Measurements from ENCODE around the gene CRACR2B. TPM values are rescaled to one million over a fixed set of nuclear protein-coding genes. Genes with fewer than 3 reads are reported as not detected.

Gene CRACR2B
- total RNA-seq, 1 donor from 2014 or later, result 34.3 TPM

DNA sequence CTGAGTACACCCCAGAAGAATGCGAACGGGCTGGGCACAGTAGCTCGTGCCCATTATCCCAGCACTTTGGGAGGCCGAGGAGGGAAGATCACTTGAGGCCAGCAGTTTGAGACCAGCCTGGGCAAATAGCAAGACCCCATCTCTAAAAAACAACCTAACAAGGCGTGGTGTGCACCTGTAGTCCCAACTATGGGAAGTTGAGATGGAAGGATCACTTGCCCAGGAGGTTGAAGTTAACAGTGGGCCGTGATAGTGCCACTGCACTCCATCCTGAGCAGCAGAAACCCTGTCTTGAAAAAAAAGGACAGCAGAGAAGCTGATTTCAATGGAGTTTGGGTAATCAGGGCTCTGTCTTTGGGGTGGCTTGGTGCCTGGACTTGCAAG is 14.7 kb upstream of the CRACR2B start:
- Histone ChIP-seq H3K36me3 (peaks cover 32% of the 10 kb centered on the region), H3K9me3 (no peaks in the 10 kb centered on the region), H3K4me1 (peaks cover 22% of the 10 kb centered on the region), H3K27ac (no peak overlapping the region), H3K4me3 (no peak overlapping the region), H3K27me3 (no peaks in the 10 kb centered on the region)
- TF ChIP-seq, protein P1, sequence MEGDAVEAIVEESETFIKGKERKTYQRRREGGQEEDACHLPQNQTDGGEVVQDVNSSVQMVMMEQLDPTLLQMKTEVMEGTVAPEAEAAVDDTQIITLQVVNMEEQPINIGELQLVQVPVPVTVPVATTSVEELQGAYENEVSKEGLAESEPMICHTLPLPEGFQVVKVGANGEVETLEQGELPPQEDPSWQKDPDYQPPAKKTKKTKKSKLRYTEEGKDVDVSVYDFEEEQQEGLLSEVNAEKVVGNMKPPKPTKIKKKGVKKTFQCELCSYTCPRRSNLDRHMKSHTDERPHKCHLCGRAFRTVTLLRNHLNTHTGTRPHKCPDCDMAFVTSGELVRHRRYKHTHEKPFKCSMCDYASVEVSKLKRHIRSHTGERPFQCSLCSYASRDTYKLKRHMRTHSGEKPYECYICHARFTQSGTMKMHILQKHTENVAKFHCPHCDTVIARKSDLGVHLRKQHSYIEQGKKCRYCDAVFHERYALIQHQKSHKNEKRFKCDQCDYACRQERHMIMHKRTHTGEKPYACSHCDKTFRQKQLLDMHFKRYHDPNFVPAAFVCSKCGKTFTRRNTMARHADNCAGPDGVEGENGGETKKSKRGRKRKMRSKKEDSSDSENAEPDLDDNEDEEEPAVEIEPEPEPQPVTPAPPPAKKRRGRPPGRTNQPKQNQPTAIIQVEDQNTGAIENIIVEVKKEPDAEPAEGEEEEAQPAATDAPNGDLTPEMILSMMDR (IDR thresholded peaks at IDR 0.05), result no peak
- DNase-seq (no peak), ATAC-seq (no peak)
- intact Hi-C loops (cut with DNase I), result no loop called here

- TF ChIP-seq, protein P1 (IDR thresholded peaks at IDR 0.05), result no peak
- intact Hi-C loops (cut with DNase I), result no loop called here
- H3K9me3 ChIP-seq, result no peaks in the 10 kb centered on the region
- peaks cover 32% of the 10 kb centered on the region for H3K36me3 ChIP-seq
- ATAC-seq (no peak), DNase-seq (no peak)
- no peaks in the 10 kb centered on the region for H3K27me3 ChIP-seq
- H3K4me3 ChIP-seq, result no peak overlapping the region
- H3K4me1 ChIP-seq, result peaks cover 17% of the 10 kb centered on the region
- H3K27ac ChIP-seq, result no peak overlapping the region
Observed at GRCh38 chr11:813456-814096, 14.1 kb upstream of the CRACR2B start.

GRCh38 chr11:815675-816432 is 11.9 kb upstream of the CRACR2B start:
- intact Hi-C loops (cut with DNase I), result no loop called here
- TF ChIP-seq, protein P1 (IDR thresholded peaks at IDR 0.05), result no peak
- Histone ChIP-seq H3K4me1 (peaks cover 15% of the 10 kb centered on the region), H3K27ac (no peak overlapping the region), H3K9me3 (no peaks in the 10 kb centered on the region), H3K4me3 (no peak overlapping the region), H3K27me3 (no peaks in the 10 kb centered on the region), H3K36me3 (peaks cover 32% of the 10 kb centered on the region)
- no peak for DNase-seq
- no peak for ATAC-seq

DNA sequence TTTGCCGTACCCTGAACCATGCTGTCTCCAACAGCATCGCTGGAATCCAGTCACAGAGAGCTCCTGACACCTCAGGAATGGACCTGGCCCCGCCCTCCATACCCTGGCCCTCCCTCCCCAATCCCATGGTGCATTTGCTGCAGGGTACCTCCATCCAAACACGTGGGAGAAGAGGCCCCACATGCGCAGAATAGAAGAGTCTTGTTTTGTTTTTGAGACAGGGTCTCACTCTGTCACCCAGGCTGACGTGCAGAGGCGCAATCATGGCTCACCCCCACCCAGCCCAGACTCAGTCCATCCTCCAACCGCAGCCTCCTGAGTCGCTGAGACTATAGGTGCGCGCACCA is 11.3 kb upstream of the CRACR2B start:
- DNase-seq (no peak), ATAC-seq (no peak)
- H3K27me3 ChIP-seq, result no peaks in the 10 kb centered on the region
- no peak overlapping the region for H3K27ac ChIP-seq
- TF ChIP-seq, protein P1 (IDR thresholded peaks at IDR 0.05), result no peak
- H3K4me1 ChIP-seq, result peaks cover 15% of the 10 kb centered on the region
- no peaks in the 10 kb centered on the region for H3K9me3 ChIP-seq
- no peak overlapping the region for H3K4me3 ChIP-seq
- peaks cover 27% of the 10 kb centered on the region for H3K36me3 ChIP-seq
- intact Hi-C loops (cut with DNase I), result no loop called here

DNA sequence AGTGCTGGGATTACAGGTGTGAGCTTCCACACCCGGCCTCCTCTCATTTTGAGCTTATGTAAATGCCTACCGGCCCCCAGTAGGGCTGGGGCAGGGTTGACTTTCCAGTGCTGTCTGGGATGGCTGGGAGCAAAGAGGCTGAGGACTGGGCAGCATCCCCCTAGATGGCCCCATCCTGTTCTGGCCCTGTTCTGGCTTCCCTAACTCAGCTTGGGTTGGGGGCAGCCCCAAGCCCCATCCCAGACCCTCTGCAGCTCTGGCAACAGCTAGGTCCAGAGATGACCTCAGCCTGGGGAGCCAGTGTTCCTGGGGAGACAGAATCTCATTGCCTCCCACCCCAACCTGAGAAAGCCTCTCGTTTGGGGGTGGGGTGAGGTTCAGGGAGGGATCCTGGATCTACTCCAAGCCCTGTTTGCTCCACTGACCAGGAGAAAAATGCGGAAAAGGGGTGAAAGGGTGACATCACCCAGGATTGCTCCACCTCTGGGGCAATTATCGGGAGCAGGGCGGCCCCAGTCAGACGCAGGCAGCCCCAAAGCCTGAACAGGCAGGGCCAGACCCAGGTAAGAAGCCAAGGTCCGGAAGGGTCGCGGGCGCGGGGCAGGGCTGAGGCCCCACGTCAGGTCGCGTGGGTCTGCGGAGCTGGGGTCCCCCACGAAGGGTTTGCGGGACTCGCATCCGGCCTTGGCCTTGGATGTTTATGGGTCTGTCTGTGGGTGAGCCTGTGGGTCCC is 9.2 kb upstream of the CRACR2B start, which contains the start of gene PNPLA2:
TSS of gene PNPLA2 (plus strand) at position 519 of the 733 bp plus-strand sequence. CDS start 805 bp downstream, outside the sequence.
- TF ChIP-seq, protein P1 (IDR thresholded peaks at IDR 0.05), result no peak
- H3K9me3 ChIP-seq, result no peaks in the 10 kb centered on the region
- H3K27me3 ChIP-seq, result no peaks in the 10 kb centered on the region
- intact Hi-C loops (cut with DNase I), result no loop called here
- peak within 1 kb of the TSS; percentile 91 for H3K4me3 ChIP-seq
- peaks cover 19% of the 10 kb centered on the region for H3K36me3 ChIP-seq
- DNase-seq, result peak; percentile 83
- peak within 1 kb of the TSS; percentile 95 for H3K27ac ChIP-seq
- H3K4me1 ChIP-seq, result peaks cover 23% of the 10 kb centered on the region
- peak; percentile 22 for ATAC-seq
